ENCODE results near the gene WNT7B.

WNT7B gene

DNA sequence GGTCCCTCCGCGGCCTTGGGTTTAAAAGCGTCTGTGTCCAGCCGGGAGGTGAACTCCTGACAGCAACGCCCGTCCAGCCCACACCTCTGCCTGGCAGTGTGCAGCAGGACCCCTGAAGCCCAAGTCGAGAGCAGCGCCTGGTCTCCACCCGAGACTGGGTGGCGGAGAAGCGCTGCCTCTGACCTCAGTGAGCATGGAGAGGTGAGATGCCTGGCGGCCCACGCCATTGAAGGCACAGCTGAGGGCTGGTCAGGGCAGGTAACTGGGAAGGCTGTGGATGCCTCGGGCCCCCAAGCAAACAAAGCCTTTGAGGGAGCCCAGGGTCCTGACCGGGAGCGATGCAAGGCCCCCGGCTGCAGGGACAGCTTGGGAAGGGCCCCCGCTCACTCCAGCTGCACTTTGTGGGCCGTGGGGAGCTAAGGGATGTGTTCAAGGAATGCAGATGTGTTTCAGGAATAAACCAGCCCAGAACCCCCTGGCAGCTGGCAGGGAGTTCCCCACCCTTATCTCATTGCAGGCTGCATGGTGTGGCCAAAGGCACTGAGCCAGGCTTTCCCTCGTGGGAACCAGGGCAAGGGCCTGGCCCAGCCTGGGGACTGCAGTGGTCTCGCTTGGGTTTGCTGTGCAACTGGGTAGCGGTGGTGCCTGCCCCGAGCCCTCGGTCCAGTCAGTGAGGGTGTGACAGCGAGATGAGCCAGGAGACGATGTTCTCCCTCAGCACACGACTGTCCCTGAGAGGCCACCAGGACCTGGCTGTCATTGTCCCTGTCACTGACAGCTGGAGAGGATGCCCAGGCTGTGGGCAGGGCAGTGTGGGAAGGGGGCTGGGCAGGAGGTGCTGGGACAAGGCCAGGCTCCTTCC is 92.5 kb downstream of the WNT7B start:
- no peak for DNase-seq

GRCh38 chr22:45883811-45884170 is 93.2 kb downstream of the WNT7B start:
- no peak for DNase-seq

- no peak for DNase-seq
Measured at GRCh38 chr22:45882881-45883810, 93.8 kb downstream of the WNT7B start.

GRCh38 chr22:45881524-45881875 is 95.5 kb downstream of the WNT7B start:
- no peak for DNase-seq

DNA sequence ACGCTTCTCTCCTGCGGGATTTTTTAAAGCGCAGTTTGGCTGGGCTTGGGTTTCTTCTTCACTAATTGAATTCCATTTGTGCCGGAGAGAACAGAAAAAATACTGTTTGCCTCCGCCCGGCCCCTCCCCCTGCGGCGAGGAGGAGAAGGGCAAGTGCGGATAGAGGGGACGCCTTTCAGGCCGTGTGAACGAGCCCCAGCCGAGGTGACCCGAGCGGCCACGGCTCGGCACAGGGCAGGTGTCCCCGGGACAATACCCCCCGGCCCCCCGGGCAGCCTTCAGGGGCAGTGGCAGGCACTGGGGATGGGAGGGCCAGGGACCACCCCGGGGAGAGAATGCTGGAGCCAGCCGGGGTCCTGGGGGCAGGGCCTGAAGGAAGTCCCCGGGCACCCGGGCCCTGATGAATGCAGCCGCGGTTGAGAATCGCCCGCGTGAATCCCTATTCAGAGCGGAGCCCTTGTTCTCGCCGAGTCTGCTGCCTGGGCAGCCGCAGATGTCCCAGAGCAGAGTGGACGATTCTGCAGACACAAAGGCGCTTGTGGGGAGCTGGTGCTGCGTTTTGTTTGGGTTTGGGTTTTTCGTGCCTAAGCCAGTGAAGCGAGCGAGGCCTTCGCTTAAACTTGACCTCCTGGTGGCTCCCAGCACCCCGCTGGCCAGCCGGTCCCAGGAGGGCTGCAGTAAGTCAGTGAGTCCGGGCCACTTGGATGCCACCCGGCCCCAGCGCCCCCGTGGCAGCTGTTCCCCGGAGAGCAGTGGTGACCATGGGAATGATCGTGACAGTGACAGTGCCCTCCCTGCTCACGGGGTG is 96.0 kb downstream of the WNT7B start:
- DNase-seq, result no peak

GRCh38 chr22:45880091-45880715 is 96.8 kb downstream of the WNT7B start:
- no peak for DNase-seq

DNA sequence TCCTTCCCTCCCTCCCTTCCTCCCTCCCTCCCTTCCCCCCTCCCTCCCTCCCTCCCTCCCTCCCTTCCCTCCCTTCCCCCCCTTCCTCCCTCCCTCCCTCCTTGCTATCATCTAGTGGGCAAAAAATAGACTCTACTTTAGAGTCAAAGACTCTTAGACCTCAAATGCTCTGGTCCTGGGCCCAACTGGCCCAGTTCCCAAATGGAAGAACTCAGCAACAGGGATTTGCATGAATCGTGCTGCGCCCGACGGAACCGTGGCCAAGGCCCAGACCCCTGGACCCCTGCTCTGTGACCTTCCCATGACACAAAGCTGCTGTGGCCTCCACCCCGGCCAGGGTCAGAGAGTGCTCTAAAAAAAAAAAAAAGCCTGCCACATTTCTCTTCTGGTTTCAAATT is 97.4 kb downstream of the WNT7B start:
- no peak for DNase-seq

GRCh38 chr22:45878901-45879551 is 97.9 kb downstream of the WNT7B start:
- DNase-seq, result no peak

DNA sequence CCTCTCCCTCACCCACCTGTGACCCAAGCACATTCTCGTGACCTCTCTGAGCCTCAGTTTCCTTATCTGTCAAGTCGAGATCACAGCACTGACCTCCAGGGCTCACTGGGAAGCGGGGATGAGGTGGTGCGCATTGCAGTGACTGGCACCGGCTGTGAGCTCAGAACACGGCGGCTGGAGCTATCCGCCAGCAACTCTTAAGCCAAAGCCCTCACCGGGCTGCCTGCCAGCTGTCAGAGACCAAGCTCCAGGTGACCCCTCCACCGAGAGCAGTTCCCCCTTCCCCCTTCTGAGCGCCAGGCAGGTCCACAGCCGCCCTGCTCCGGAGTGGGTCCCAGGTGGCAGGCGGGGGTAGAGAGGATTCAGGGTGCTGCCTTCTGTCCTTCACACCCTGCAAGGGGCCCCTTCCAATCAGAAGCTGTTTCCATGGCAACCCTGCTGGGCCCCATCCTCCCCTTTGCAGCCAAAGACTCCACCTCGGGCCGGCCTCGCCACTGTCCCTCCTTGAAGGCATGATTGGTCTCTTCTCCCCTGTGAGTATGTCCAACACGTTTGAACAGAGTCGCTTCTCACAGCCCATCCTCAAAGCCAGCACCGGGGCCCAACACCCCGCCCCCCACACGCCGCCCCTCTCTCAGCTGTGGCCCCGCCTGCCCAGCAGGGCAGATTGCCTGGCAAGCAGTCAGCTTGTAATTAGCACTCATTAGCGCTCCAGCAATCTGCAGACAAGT is 98.7 kb downstream of the WNT7B start:
- no peak for DNase-seq

GRCh38 chr22:45877651-45878050 is 99.3 kb downstream of the WNT7B start:
- no peak for DNase-seq

- DNase-seq, result no peak
Measured at GRCh38 chr22:45877036-45877380, 100.0 kb downstream of the WNT7B start.

DNA sequence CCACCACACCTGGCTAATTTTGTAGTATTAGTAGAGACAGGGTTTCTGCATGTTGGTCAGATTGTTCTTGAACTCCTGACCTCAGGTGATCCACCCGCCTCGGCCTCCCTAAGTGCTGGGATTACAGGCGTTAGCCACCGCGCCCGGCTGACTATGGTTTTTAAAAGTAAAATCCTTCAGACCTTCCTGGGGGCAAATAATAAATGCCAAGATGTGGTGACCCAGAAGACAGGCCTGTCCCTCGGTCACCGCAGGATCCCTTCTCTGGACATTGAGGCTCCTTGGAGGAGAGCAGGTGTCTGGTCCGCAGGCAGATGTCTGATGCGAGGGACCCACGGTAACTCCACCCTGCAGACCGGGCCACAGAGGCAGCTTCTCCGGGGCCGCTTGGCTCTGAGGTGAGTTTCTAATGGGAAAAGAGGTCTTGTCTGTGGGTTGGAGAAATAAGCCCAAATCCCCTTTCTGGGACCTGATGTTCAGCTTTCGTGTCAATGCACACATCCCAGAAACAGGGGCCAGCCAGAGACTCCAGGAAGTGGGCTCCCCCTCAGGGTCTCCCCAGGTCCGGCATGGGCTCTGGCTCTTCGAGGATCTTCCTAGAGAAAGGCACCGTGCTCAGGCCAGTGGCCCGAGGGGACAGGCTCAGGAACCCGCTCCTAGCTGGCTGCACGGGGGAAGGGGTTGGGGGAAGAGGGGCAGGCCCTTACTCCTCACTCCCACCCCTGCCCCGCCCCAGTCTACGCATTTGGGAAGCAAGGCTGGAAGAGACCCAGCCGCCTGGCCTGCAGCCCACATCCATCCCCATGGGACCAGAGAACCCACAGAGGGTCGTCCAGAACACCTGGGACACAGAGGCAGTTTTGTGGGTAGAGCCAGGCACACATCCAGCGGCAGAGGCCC is 100.6 kb downstream of the WNT7B start:
- DNase-seq, result no peak

GRCh38 chr22:45872659-45873263 is 104.2 kb downstream of the WNT7B start:
- no peak for DNase-seq

- DNase-seq, result no peak
Measured at GRCh38 chr22:45871721-45872120, 105.2 kb downstream of the WNT7B start.

Data from CD4-positive, alpha-beta T cell treated with Interferon gamma for 1 hour (primary cell).